CD4-positive, CD25-positive, alpha-beta regulatory T cell (primary cell): Measurements from ENCODE around the gene TNS1. TPM values are rescaled to one million over a fixed set of nuclear protein-coding genes. Genes with fewer than 3 reads are reported as not detected.

Experiments used
- ATAC-seq, 2 donors: fragments of 150-1000 bp; cut with Tn5 transposase; one replicate each; pipeline ENCODE4 v1.10.0; 2021; ENCODE audit warnings: low read depth in 2 of 2, moderate number of reproducible peaks in 2 of 2, moderate library complexity in 1 of 2
- DNase-seq, 3 donors: peaks; one replicate each; pipeline versions ENCODE4 v3.0.0 to v3.0.0-alpha.2; 2012 to 2022; ENCODE audit warnings: mixed read lengths in 1 of 3
- H3K27ac ChIP-seq: one replicate; pipeline ENCODE4 v1.7.0; 2013; ENCODE audit warnings: mild to moderate bottlenecking, low read length; ENCODE audit not compliant: insufficient read depth, poor library complexity, severe bottlenecking
- H3K27me3 ChIP-seq: one replicate; pipeline ENCODE4 v1.7.0; 2013; ENCODE audit warnings: low read length; ENCODE audit not compliant: control insufficient read depth, insufficient read depth
- H3K36me3 ChIP-seq: one replicate; pipeline ENCODE4 v1.7.0; 2013; ENCODE audit warnings: mild to moderate bottlenecking, low read length, moderate library complexity; ENCODE audit not compliant: control insufficient read depth, insufficient read depth
- H3K4me1 ChIP-seq: 2 replicates; pipeline ENCODE4 v1.7.0; 2013; ENCODE audit warnings: mild to moderate bottlenecking, low read length; ENCODE audit not compliant: insufficient read depth, control insufficient read depth, poor library complexity, severe bottlenecking
- H3K4me3 ChIP-seq: one replicate; pipeline ENCODE4 v1.7.0; 2013; ENCODE audit warnings: low read depth, mild to moderate bottlenecking, low read length, moderate library complexity
- H3K9me3 ChIP-seq, 2 experiments: 1 replicate in 1 of 2; 2 replicates in 1 of 2; pipeline ENCODE4 v1.7.0; 2013; ENCODE audit warnings: low read length in 2 of 2, mild to moderate bottlenecking in 1 of 2, moderate library complexity in 1 of 2; ENCODE audit not compliant: control insufficient read depth in 2 of 2
- H3K27ac Mint-ChIP-seq, 3 donors: one replicate each; pipeline ENCODE4 v1.8.0; 2020 to 2022; ENCODE audit warnings: mild to moderate bottlenecking in 3 of 3, mixed read lengths in 3 of 3, moderate library complexity in 2 of 3
- H3K27me3 Mint-ChIP-seq: one replicate; pipeline ENCODE4 v1.8.0; 2022; ENCODE audit warnings: mild to moderate bottlenecking, mixed read lengths
- H3K36me3 Mint-ChIP-seq: one replicate; pipeline ENCODE4 v1.8.0; 2020; ENCODE audit warnings: mixed read lengths
- H3K4me1 Mint-ChIP-seq, 4 donors: one replicate each; pipeline ENCODE4 v1.8.0; 2020 to 2022; ENCODE audit warnings: mixed read lengths in 4 of 4, mild to moderate bottlenecking in 1 of 4
- H3K4me3 Mint-ChIP-seq, 4 donors: one replicate each; pipeline ENCODE4 v1.8.0; 2020 to 2022; ENCODE audit warnings: mild to moderate bottlenecking in 4 of 4, mixed read lengths in 4 of 4, moderate library complexity in 3 of 4
- H3K9me3 Mint-ChIP-seq, 7 donors: one replicate each; pipeline ENCODE4 v1.8.0; 2020 to 2022; ENCODE audit warnings: mixed read lengths in 7 of 7, mild to moderate bottlenecking in 3 of 7, moderate library complexity in 2 of 7
- polyA plus RNA-seq, 4 donors: library from polyadenylated mRNA; unstranded; fragments of 300-500 nt; fragmentation: Illumina TruSeq; gene quantifications; one replicate each; pipeline ENCODE4 v1.2.3, GENCODE V29; 2021
- total RNA-seq: library from RNA; stranded (reverse); gene quantifications from one replicate; pipeline ENCODE4 v1.2.3, GENCODE V29; 2022

TNS1 gene
- total and polyA plus RNA-seq, 5 donors from 2014 or later = 0.49 TPM; not detected in 4

- H3K9me3 ChIP-seq = no peaks in the 10 kb centered on the region
- H3K4me3 ChIP-seq = no peak overlapping the region
- no peak for DNase-seq
- no peaks in the 10 kb centered on the region for H3K36me3 ChIP-seq
- Mint-ChIP-seq H3K4me1 (peaks cover 0 to 2% (median 0%) of the 10 kb centered on the region in 4 donors), H3K36me3 (no peaks in the 10 kb centered on the region), H3K27ac (no peak overlapping the region), H3K9me3 (no peaks in the 10 kb centered on the region), H3K27me3 (peaks cover 8% of the 10 kb centered on the region), H3K4me3 (no peak overlapping the region)
- no peaks in the 10 kb centered on the region for H3K4me1 ChIP-seq
- H3K27me3 ChIP-seq = no peaks in the 10 kb centered on the region
- ATAC-seq = no peak
- H3K27ac ChIP-seq = no peak overlapping the region
Observed at GRCh38 chr2:217928324-217929181, 74.2 kb downstream of the TNS1 start.

- Mint-ChIP-seq H3K9me3 (no peaks in the 10 kb centered on the region), H3K27ac (no peak overlapping the region), H3K4me1 (peaks cover 0 to 2% (median 0%) of the 10 kb centered on the region in 4 donors), H3K27me3 (peaks cover 8% of the 10 kb centered on the region), H3K36me3 (no peaks in the 10 kb centered on the region), H3K4me3 (no peak overlapping the region)
- Histone ChIP-seq H3K9me3 (no peaks in the 10 kb centered on the region), H3K4me3 (no peak overlapping the region), H3K4me1 (no peaks in the 10 kb centered on the region), H3K36me3 (no peaks in the 10 kb centered on the region), H3K27ac (no peak overlapping the region), H3K27me3 (no peaks in the 10 kb centered on the region)
- no peak for DNase-seq
- peak in 1 of 2 donors; percentile 14 for ATAC-seq
Observed at GRCh38 chr2:217927601-217928323, 75.0 kb downstream of the TNS1 start.

GRCh38 chr2:217926801-217927200 is 76.0 kb downstream of the TNS1 start:
- DNase-seq (no peak), ATAC-seq (no peak)
- H3K4me1 Mint-ChIP-seq = peaks cover 0 to 2% (median 0%) of the 10 kb centered on the region in 4 donors
- H3K9me3 Mint-ChIP-seq = no peaks in the 10 kb centered on the region
- Histone ChIP-seq H3K4me1 (no peaks in the 10 kb centered on the region), H3K27me3 (no peaks in the 10 kb centered on the region), H3K27ac (no peak overlapping the region), H3K9me3 (no peaks in the 10 kb centered on the region), H3K36me3 (no peaks in the 10 kb centered on the region), H3K4me3 (no peak overlapping the region)
- H3K27ac Mint-ChIP-seq = no peak overlapping the region
- H3K27me3 Mint-ChIP-seq = peaks cover 8% of the 10 kb centered on the region
- H3K4me3 Mint-ChIP-seq = no peak overlapping the region
- H3K36me3 Mint-ChIP-seq = no peaks in the 10 kb centered on the region

GRCh38 chr2:217924346-217924901 is 78.4 kb downstream of the TNS1 start:
- Mint-ChIP-seq H3K27ac (no peak overlapping the region), H3K36me3 (no peaks in the 10 kb centered on the region), H3K4me3 (no peak overlapping the region), H3K27me3 (no peaks in the 10 kb centered on the region), H3K4me1 (peaks cover 0 to 2% (median 0%) of the 10 kb centered on the region in 4 donors), H3K9me3 (no peaks in the 10 kb centered on the region)
- DNase-seq (no peak), ATAC-seq (no peak)
- H3K27me3 ChIP-seq = no peaks in the 10 kb centered on the region
- no peaks in the 10 kb centered on the region for H3K36me3 ChIP-seq
- H3K27ac ChIP-seq = no peak overlapping the region
- H3K4me1 ChIP-seq = no peaks in the 10 kb centered on the region
- no peaks in the 10 kb centered on the region for H3K9me3 ChIP-seq
- no peak overlapping the region for H3K4me3 ChIP-seq

GRCh38 chr2:217923007-217923686 is 79.6 kb downstream of the TNS1 start:
- Histone ChIP-seq H3K9me3 (no peaks in the 10 kb centered on the region), H3K36me3 (no peaks in the 10 kb centered on the region), H3K27me3 (no peaks in the 10 kb centered on the region), H3K4me1 (no peaks in the 10 kb centered on the region), H3K27ac (no peak overlapping the region), H3K4me3 (no peak overlapping the region)
- DNase-seq = no peak
- Mint-ChIP-seq H3K27me3 (no peaks in the 10 kb centered on the region), H3K27ac (no peak overlapping the region), H3K9me3 (no peaks in the 10 kb centered on the region), H3K36me3 (no peaks in the 10 kb centered on the region), H3K4me3 (no peak overlapping the region), H3K4me1 (peaks cover 0 to 2% (median 0%) of the 10 kb centered on the region in 4 donors)
- ATAC-seq = no peak

GRCh38 chr2:217922101-217923006 is 80.4 kb downstream of the TNS1 start:
- no peak overlapping the region for H3K27ac ChIP-seq
- Mint-ChIP-seq H3K36me3 (no peaks in the 10 kb centered on the region), H3K27ac (no peak overlapping the region), H3K4me1 (peaks cover 0 to 2% (median 0%) of the 10 kb centered on the region in 4 donors), H3K4me3 (no peak overlapping the region), H3K9me3 (no peaks in the 10 kb centered on the region), H3K27me3 (no peaks in the 10 kb centered on the region)
- DNase-seq = no peak
- no peaks in the 10 kb centered on the region for H3K9me3 ChIP-seq
- ATAC-seq = no peak
- no peak overlapping the region for H3K4me3 ChIP-seq
- no peaks in the 10 kb centered on the region for H3K36me3 ChIP-seq
- no peaks in the 10 kb centered on the region for H3K27me3 ChIP-seq
- no peaks in the 10 kb centered on the region for H3K4me1 ChIP-seq
